Neuronal stem cell (in vitro differentiated cells): Measurements from ENCODE around the gene CCDC136.
A peak's percentile ranks its signal among the peaks of the same experiment; 100 is the strongest.

ENCODE experiments used
- DNase-seq: peaks from one replicate; pipeline ENCODE4 v3.0.0-alpha.2; 2013; ENCODE audit warnings: low spot score
- H2AFZ ChIP-seq: one replicate; pipeline ENCODE4 v1.6.1; 2013; ENCODE audit warnings: mild to moderate bottlenecking, low read length, inconsistent platforms
- H2AK5ac ChIP-seq: 2 replicates; pipeline ENCODE4 v1.6.1; 2013; ENCODE audit warnings: low read depth, mild to moderate bottlenecking, inconsistent platforms, low read length, moderate library complexity, mixed read lengths
- H2BK120ac ChIP-seq: 2 replicates; pipeline ENCODE4 v1.6.1; 2013; ENCODE audit warnings: low read depth, mild to moderate bottlenecking, inconsistent platforms, low read length, moderate library complexity, mixed read lengths
- H2BK12ac ChIP-seq: one replicate; pipeline ENCODE4 v1.6.1; 2013; ENCODE audit warnings: low read length, inconsistent platforms
- H2BK15ac ChIP-seq: 2 replicates; pipeline ENCODE4 v1.6.1; 2013; ENCODE audit warnings: mild to moderate bottlenecking, low read length, inconsistent platforms, mixed read lengths
- H2BK5ac ChIP-seq: one replicate; pipeline ENCODE4 v1.6.1; 2013; ENCODE audit warnings: inconsistent platforms, mild to moderate bottlenecking, low read length, moderate library complexity
- H3K14ac ChIP-seq: one replicate; pipeline ENCODE4 v1.6.1; 2013; ENCODE audit warnings: low read length, inconsistent platforms
- H3K18ac ChIP-seq: 2 replicates; pipeline ENCODE4 v1.6.1; 2013; ENCODE audit warnings: low read length, inconsistent platforms
- H3K23ac ChIP-seq: 2 replicates; pipeline ENCODE4 v1.6.1; 2013; ENCODE audit warnings: low read depth, mild to moderate bottlenecking, mixed read lengths, low read length, inconsistent platforms; ENCODE audit not compliant: poor library complexity
- H3K27ac ChIP-seq: replicated peaks from 3 replicates; pipeline ENCODE4 v1.5.1; 2013; ENCODE audit warnings: low read length, inconsistent platforms
- H3K27me3 ChIP-seq, 3 experiments: 2 replicates each; pipeline ENCODE4 v1.6.1; 2013; ENCODE audit warnings: low read length in 3 of 3, mild to moderate bottlenecking in 2 of 3, inconsistent platforms in 1 of 3, low read depth in 1 of 3, mixed read lengths in 1 of 3, moderate library complexity in 1 of 3; ENCODE audit not compliant: control insufficient read depth in 3 of 3, insufficient read depth in 3 of 3
- H3K36me3 ChIP-seq, 2 donors: replicated peaks in 1 of 2; 2 replicates each; pipeline ENCODE4 v1.6.1; 2013; ENCODE audit warnings: low read length in 2 of 2; ENCODE audit not compliant: control insufficient read depth in 2 of 2, insufficient read depth in 2 of 2
- H3K4ac ChIP-seq: 2 replicates; pipeline ENCODE4 v1.6.1; 2013; ENCODE audit warnings: inconsistent platforms, mild to moderate bottlenecking, low read length, moderate library complexity
- H3K4me1 ChIP-seq, 2 donors: 1 replicate in 1 of 2; 2 replicates in 1 of 2; pipeline ENCODE4 v1.6.1; 2013; ENCODE audit warnings: low read length in 2 of 2, low read depth in 1 of 2; ENCODE audit not compliant: control insufficient read depth in 2 of 2, insufficient read depth in 1 of 2
- H3K4me2 ChIP-seq: one replicate; pipeline ENCODE4 v1.6.1; 2013; ENCODE audit warnings: mild to moderate bottlenecking, low read length, inconsistent platforms; ENCODE audit not compliant: insufficient read depth, poor library complexity, severe bottlenecking
- H3K4me3 ChIP-seq, 2 donors: 2 replicates each; pipeline ENCODE4 v1.5.1; 2013; ENCODE audit warnings: low read length in 2 of 2, mild to moderate bottlenecking in 2 of 2, inconsistent platforms in 1 of 2, moderate library complexity in 1 of 2
- H3K79me1 ChIP-seq: one replicate; pipeline ENCODE4 v1.6.1; 2013; ENCODE audit warnings: low read depth, mild to moderate bottlenecking, inconsistent platforms, low read length, moderate library complexity
- H3K9ac ChIP-seq: one replicate; pipeline ENCODE4 v1.6.1; 2013; ENCODE audit warnings: mild to moderate bottlenecking, low read depth, low read length, inconsistent platforms; ENCODE audit not compliant: poor library complexity
- H3K9me3 ChIP-seq, 2 donors: replicated peaks in 1 of 2; 2 replicates each; pipeline versions ENCODE3 to v1.6.1; 2013; ENCODE audit warnings: low read length in 2 of 2, mild to moderate bottlenecking in 2 of 2, inconsistent platforms in 1 of 2, low read depth in 1 of 2, mixed read lengths in 1 of 2, moderate library complexity in 1 of 2; ENCODE audit not compliant: control insufficient read depth in 2 of 2, insufficient read depth in 1 of 2
- H4K8ac ChIP-seq: one replicate; pipeline ENCODE4 v1.6.1; 2013; ENCODE audit warnings: low read depth, mild to moderate bottlenecking, inconsistent platforms, low read length, moderate library complexity
- H4K91ac ChIP-seq: one replicate; pipeline ENCODE4 v1.6.1; 2013; ENCODE audit warnings: low read length, low read depth, mild to moderate bottlenecking, inconsistent platforms; ENCODE audit not compliant: poor library complexity
- WGBS, 2 donors: extraction: QIAGEN DNeasy Blood & Tissue Kit; methylation state at CpG; one replicate each; pipeline ENCODE4 v1.1.7; 2013; ENCODE audit warnings: missing lambda C conversion rate in 2 of 2, mixed read lengths in 1 of 2; ENCODE audit not compliant: insufficient read length in 2 of 2, insufficient replicate concordance in 1 of 2; ENCODE audit errors: extremely low coverage in 2 of 2; 5-methylcytosine and 5-hydroxymethylcytosine counted together

CCDC136 gene

DNA sequence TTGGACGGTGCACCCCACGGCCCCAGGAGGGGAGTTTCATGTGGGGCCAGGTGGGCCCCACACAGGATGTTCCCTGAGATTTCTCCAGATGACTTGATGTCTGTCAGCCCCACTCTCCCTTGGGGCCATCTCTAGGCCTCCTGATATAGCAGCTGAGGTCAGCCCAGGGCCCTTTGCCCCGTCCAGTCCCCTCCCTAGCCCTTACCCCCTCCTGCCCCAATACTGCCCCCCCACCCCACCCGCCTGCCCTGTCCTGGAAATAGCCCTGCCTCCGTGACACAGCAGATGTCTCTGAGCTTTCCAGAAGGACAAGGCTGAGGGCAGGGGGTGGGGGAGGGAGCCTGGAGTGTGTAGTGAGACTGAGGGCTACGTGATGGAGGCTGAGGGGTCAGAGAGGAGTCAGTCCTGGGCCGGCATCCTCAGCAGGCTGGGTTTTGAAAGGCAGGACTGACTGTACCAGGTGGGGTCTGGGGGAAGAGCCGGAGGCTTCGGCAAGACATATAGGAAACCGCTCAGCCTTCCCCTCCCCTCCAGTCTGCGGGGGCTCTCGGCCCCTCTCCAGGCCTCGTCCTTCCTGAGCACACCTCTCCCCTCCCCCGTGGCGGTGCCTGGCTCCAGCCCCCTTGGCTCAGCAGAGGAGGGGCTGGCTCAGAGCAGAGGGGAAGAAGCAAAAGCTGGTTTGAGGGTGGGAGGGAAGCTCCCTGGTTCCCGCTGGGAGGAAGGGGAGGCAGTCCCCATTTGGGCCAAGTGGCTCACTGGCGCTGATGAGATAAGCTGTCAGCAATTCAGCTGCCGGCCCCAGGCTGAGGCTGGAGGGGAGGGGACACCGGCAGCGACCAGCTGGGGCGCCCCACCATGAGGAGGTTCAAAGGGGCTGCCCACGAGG is 40.5 kb downstream of the CCDC136 start:
- Histone ChIP-seq H3K23ac (peak overlapping the region; percentile 90), H4K91ac (no peak overlapping the region), H3K4ac (no peak overlapping the region), H3K9me3 (no peaks in the 10 kb centered on the region), H3K4me3 (peak overlapping the region; percentile 46 to 82), H3K4me2 (peak overlapping the region; percentile 85), H3K18ac (peak overlapping the region; percentile 95), H3K27me3 (no peaks in the 10 kb centered on the region), H2BK12ac (peak overlapping the region; percentile 52), H2BK120ac (peak overlapping the region; percentile 95), H2AFZ (peak overlapping the region; percentile 92), H3K27ac (peak overlapping the region; percentile 90), H3K79me1 (peaks cover 10% of the 10 kb centered on the region), H3K9ac (peak overlapping the region; percentile 88), H4K8ac (no peak overlapping the region), H3K14ac (no peak overlapping the region), H3K4me1 (peaks cover 37 to 46% of the 10 kb centered on the region in 2 donors), H3K36me3 (peaks cover 0 to 19% of the 10 kb centered on the region in 2 donors), H2AK5ac (peak overlapping the region; percentile 89), H2BK5ac (peak overlapping the region; percentile 98), H2BK15ac (peak overlapping the region; percentile 69)
- peak; percentile 75 for DNase-seq
- no CpG with 5 or more reads among the region's 22 CpGs for WGBS, 2 donors

DNA sequence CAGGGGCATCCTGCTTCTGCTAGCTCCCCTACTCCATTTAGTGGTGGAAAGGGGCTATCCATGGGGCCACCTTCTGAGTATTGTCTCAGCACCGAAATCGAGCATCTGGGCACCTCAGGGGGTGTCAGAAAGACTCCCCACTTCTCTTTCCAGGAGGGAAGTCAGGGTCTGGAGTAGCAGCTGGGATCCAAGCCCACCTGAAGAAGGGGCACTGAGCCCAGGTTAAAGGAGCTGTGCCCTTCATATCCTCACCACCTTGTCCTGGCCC is 41.0 kb downstream of the CCDC136 start:
- peaks cover 33 to 41% of the 10 kb centered on the region in 2 donors for H3K4me1 ChIP-seq
- H3K4me2 ChIP-seq, result peak overlapping the region; percentile 85

GRCh38 chr7:128833148-128833945 is 41.6 kb downstream of the CCDC136 start:
- peak overlapping the region; percentile 92 for H2AFZ ChIP-seq
- H3K36me3 ChIP-seq, result peaks cover 0 to 30% of the 10 kb centered on the region in 2 donors
- peak overlapping the region; percentile 95 for H3K18ac ChIP-seq
- DNase-seq, result no peak
- H4K8ac ChIP-seq, result no peak overlapping the region
- peak overlapping the region; percentile 39 for H3K9ac ChIP-seq
- no peaks in the 10 kb centered on the region for H3K9me3 ChIP-seq
- H3K4me3 ChIP-seq, result peak overlapping the region; percentile 46 to 79
- peak overlapping the region; percentile 85 for H3K4me2 ChIP-seq
- H3K27ac ChIP-seq, result peak overlapping the region; percentile 90
- peaks cover 12% of the 10 kb centered on the region for H3K79me1 ChIP-seq
- H2AK5ac ChIP-seq, result peak overlapping the region; percentile 89
- WGBS, 2 donors, result no CpG with 5 or more reads among the region's 13 CpGs
- no peak overlapping the region for H3K4ac ChIP-seq
- peak overlapping the region; percentile 98 for H2BK5ac ChIP-seq
- H3K23ac ChIP-seq, result peak overlapping the region; percentile 27
- peak overlapping the region; percentile 75 for H2BK15ac ChIP-seq
- H3K4me1 ChIP-seq, result peaks cover 28 to 35% of the 10 kb centered on the region in 2 donors
- peak overlapping the region; percentile 46 for H4K91ac ChIP-seq
- H2BK12ac ChIP-seq, result no peak overlapping the region
- H3K14ac ChIP-seq, result peak overlapping the region; percentile 6
- H2BK120ac ChIP-seq, result no peak overlapping the region
- no peaks in the 10 kb centered on the region for H3K27me3 ChIP-seq

More for the DNA sequence above, 41.0 kb downstream of the CCDC136 start:
- peak overlapping the region; percentile 23 for H2BK12ac ChIP-seq
- DNase-seq, result no peak
- H2BK120ac ChIP-seq, result no peak overlapping the region
- no peak overlapping the region for H3K14ac ChIP-seq
- H2BK15ac ChIP-seq, result peak overlapping the region; percentile 69
- peak overlapping the region; percentile 89 for H2AK5ac ChIP-seq
- H4K91ac ChIP-seq, result no peak overlapping the region
- H3K18ac ChIP-seq, result peak overlapping the region; percentile 95
- no peak overlapping the region for H3K4ac ChIP-seq
- peak overlapping the region; percentile 46 to 79 for H3K4me3 ChIP-seq
- H4K8ac ChIP-seq, result no peak overlapping the region
- no peaks in the 10 kb centered on the region for H3K9me3 ChIP-seq
- peaks cover 10% of the 10 kb centered on the region for H3K79me1 ChIP-seq
- H3K27ac ChIP-seq, result peak overlapping the region; percentile 90
- peak overlapping the region; percentile 90 for H3K23ac ChIP-seq
- no peaks in the 10 kb centered on the region for H3K27me3 ChIP-seq
- WGBS, 2 donors, result no CpG with 5 or more reads among the region's 2 CpGs
- H2AFZ ChIP-seq, result peak overlapping the region; percentile 92
- H2BK5ac ChIP-seq, result peak overlapping the region; percentile 98
- H3K9ac ChIP-seq, result peak overlapping the region; percentile 87
- H3K36me3 ChIP-seq, result peaks cover 0 to 25% of the 10 kb centered on the region in 2 donors

GRCh38 chr7:128833946-128834325 is 42.2 kb downstream of the CCDC136 start:
- Histone ChIP-seq H4K8ac (no peak overlapping the region), H3K27me3 (no peaks in the 10 kb centered on the region), H2AK5ac (peak overlapping the region; percentile 89), H3K4me2 (peak overlapping the region; percentile 85), H3K9ac (peak overlapping the region; percentile 39), H3K9me3 (no peaks in the 10 kb centered on the region), H3K4me3 (no peak overlapping the region), H3K36me3 (peaks cover 0 to 35% of the 10 kb centered on the region in 2 donors), H4K91ac (no peak overlapping the region), H3K27ac (peak overlapping the region; percentile 90), H3K4ac (no peak overlapping the region), H2BK5ac (peak overlapping the region; percentile 98), H3K4me1 (peaks cover 26 to 33% of the 10 kb centered on the region in 2 donors), H2BK12ac (no peak overlapping the region), H3K23ac (no peak overlapping the region), H3K14ac (no peak overlapping the region), H2AFZ (peak overlapping the region; percentile 92), H2BK120ac (no peak overlapping the region), H3K79me1 (peaks cover 12% of the 10 kb centered on the region), H2BK15ac (peak overlapping the region; percentile 75), H3K18ac (peak overlapping the region; percentile 89)
- no peak for DNase-seq
- no CpG with 5 or more reads among the region's 4 CpGs for WGBS, 2 donors
